DMS153 (cell line): ENCODE measurements around the gene ARHGAP40.
"Not testable (repeated sequence)": the region's sequence is repeated elsewhere in the genome, so short reads cannot be mapped to it uniquely, and the experiment has no call there.

ENCODE experiments used
- DNase-seq: peaks from one replicate; lab custom pipeline; 2025; lab: John Stamatoyannopoulos, UW

ARHGAP40 gene

GRCh38 chr20:38588303-38588702, 13.3 kb upstream of the ARHGAP40 start:
- DNase-seq = no peak

GRCh38 chr20:38589351-38589750, 12.3 kb upstream of the ARHGAP40 start:
- DNase-seq = no peak

- DNase-seq = no peak
Measured at GRCh38 chr20:38589967-38590675, 11.5 kb upstream of the ARHGAP40 start.

- no peak for DNase-seq
Measured at GRCh38 chr20:38590676-38591473, 10.7 kb upstream of the ARHGAP40 start.

GRCh38 chr20:38591474-38592410, 9.9 kb upstream of the ARHGAP40 start:
- no peak for DNase-seq

- DNase-seq = not testable (repeated sequence)
Measured at GRCh38 chr20:38592411-38592790, 9.2 kb upstream of the ARHGAP40 start.

GRCh38 chr20:38594281-38594680, 7.3 kb upstream of the ARHGAP40 start:
- not testable (repeated sequence) for DNase-seq

- DNase-seq = not testable (repeated sequence)
Measured at GRCh38 chr20:38595886-38596285, 5.7 kb upstream of the ARHGAP40 start.

GRCh38 chr20:38599410-38599882, 2.2 kb upstream of the ARHGAP40 start:
- no peak for DNase-seq

GRCh38 chr20:38600057-38600456, 1.6 kb upstream of the ARHGAP40 start:
- no peak for DNase-seq

- no peak for DNase-seq
Measured at GRCh38 chr20:38602185-38602581, 574 bp downstream of the ARHGAP40 start.

- no peak for DNase-seq
Measured at GRCh38 chr20:38603286-38603685, 1.7 kb downstream of the ARHGAP40 start.

GRCh38 chr20:38604873-38605303, 3.3 kb downstream of the ARHGAP40 start:
- no peak for DNase-seq

GRCh38 chr20:38607351-38607750, 5.7 kb downstream of the ARHGAP40 start:
- no peak for DNase-seq

- no peak for DNase-seq
Measured at GRCh38 chr20:38608188-38608587, 6.6 kb downstream of the ARHGAP40 start.

- no peak for DNase-seq
Measured at GRCh38 chr20:38609815-38610214, 8.2 kb downstream of the ARHGAP40 start.

GRCh38 chr20:38610521-38610920, 8.9 kb downstream of the ARHGAP40 start:
- no peak for DNase-seq

- DNase-seq = no peak
Measured at GRCh38 chr20:38612751-38613515, 11.3 kb downstream of the ARHGAP40 start.

- no peak for DNase-seq
Measured at GRCh38 chr20:38615283-38615682, 13.7 kb downstream of the ARHGAP40 start.

- no peak for DNase-seq
Measured at GRCh38 chr20:38616457-38616856, 14.8 kb downstream of the ARHGAP40 start.
